Keratinocyte (primary cell): ENCODE data around the gene KRTAP12-3. TPM values are rescaled to one million over a fixed set of nuclear protein-coding genes. Genes with fewer than 3 reads are reported as not detected.

ENCODE experiments used
- DNase-seq: peaks from one replicate; pipeline ENCODE4 v3.0.0-alpha.2; 2011; ENCODE audit warnings: low read depth, missing footprints, low spot score
- FAIRE-seq: peaks from 2 replicates; lab custom pipeline; 2011; peaks lifted over from hg19 to GRCh38; lab: Jason Lieb, UNC
- H2AFZ ChIP-seq: 2 replicates; pipeline ENCODE4 v1.6.0; 2012; ENCODE audit warnings: low read length, control low read depth, inconsistent platforms; ENCODE audit not compliant: control insufficient read depth
- H3K27ac ChIP-seq: 2 replicates; pipeline ENCODE4 v1.5.1; 2011; ENCODE audit warnings: low read length; ENCODE audit not compliant: control insufficient read depth, insufficient read depth
- H3K27me3 ChIP-seq: 3 replicates; pipeline ENCODE4 v1.6.0; 2011; ENCODE audit warnings: low read length; ENCODE audit not compliant: control insufficient read depth, insufficient read depth; ENCODE audit errors: extremely low read depth
- H3K36me3 ChIP-seq, 2 experiments: 2 replicates in 1 of 2; 3 replicates in 1 of 2; pipeline ENCODE4 v1.5.1; 2011; ENCODE audit warnings: low read length in 2 of 2, mild to moderate bottlenecking in 1 of 2; ENCODE audit not compliant: control insufficient read depth in 2 of 2, insufficient read depth in 2 of 2; ENCODE audit errors: extremely low read depth in 1 of 2
- H3K4me1 ChIP-seq: 3 replicates; pipeline ENCODE4 v1.5.1; 2011; ENCODE audit warnings: low read length; ENCODE audit not compliant: control insufficient read depth, insufficient read depth; ENCODE audit errors: extremely low read depth
- H3K4me2 ChIP-seq: 3 replicates; pipeline ENCODE4 v1.6.0; 2011; ENCODE audit warnings: low read depth, low read length; ENCODE audit not compliant: control insufficient read depth, insufficient read depth; ENCODE audit errors: extremely low read depth
- H3K4me3 ChIP-seq, 3 experiments: fragments of 200-600 bp in 1 of 3; sonication (generic) in 1 of 3; 2 replicates in 2 of 3; 3 replicates in 1 of 3; pipeline ENCODE4 v1.5.1; 2011 to 2016; ENCODE audit warnings: low read length in 3 of 3, mild to moderate bottlenecking in 3 of 3, control low read depth in 2 of 3, inconsistent platforms in 1 of 3, low read depth in 1 of 3, mixed read lengths in 1 of 3, mixed run types in 1 of 3, moderate library complexity in 1 of 3; ENCODE audit not compliant: control insufficient read depth in 2 of 3, insufficient read depth in 2 of 3; ENCODE audit errors: extremely low read depth in 1 of 3
- H3K79me2 ChIP-seq: 2 replicates; pipeline ENCODE4 v1.6.0; 2012; ENCODE audit warnings: low read length; ENCODE audit not compliant: control insufficient read depth, insufficient read depth
- H3K9ac ChIP-seq: 3 replicates; pipeline ENCODE4 v1.6.0; 2011; ENCODE audit warnings: low read length; ENCODE audit not compliant: control insufficient read depth, insufficient read depth; ENCODE audit errors: extremely low read depth
- H3K9me1 ChIP-seq: 3 replicates; pipeline ENCODE4 v1.6.0; 2011; ENCODE audit warnings: low read length; ENCODE audit not compliant: control insufficient read depth, insufficient read depth; ENCODE audit errors: extremely low read depth
- H3K9me3 ChIP-seq: 2 replicates; pipeline ENCODE4 v1.5.1; 2012; ENCODE audit warnings: low read depth, low read length; ENCODE audit not compliant: control insufficient read depth
- H4K20me1 ChIP-seq: 3 replicates; pipeline ENCODE4 v1.6.0; 2011; ENCODE audit warnings: low read length; ENCODE audit not compliant: control insufficient read depth, insufficient read depth; ENCODE audit errors: extremely low read depth
- EZH2 ChIP-seq: IDR thresholded peaks from one replicate; pipeline ENCODE4 v1.6.1; 2012; ENCODE audit warnings: inconsistent platforms, mild to moderate bottlenecking, low read length, moderate library complexity
- dilution Hi-C: fragments of 300-500 bp; cut with MboI; formaldehyde crosslinking; loops from one replicate; pipeline ENCODE4 v1.7.0; 2020; ENCODE audit warnings: low sequenced_read_pairs; ENCODE audit not compliant: extremely low pct_ligation_motif_present
- polyA plus RNA-seq, 5 experiments: library from polyadenylated mRNA; depleted of rRNA in 3 of 5; stranded (reverse) in 3 of 5; stranded (forward) in 1 of 5; unstranded in 1 of 5; fragments of >200 nt; gene quantifications; 1 replicate in 1 of 5; 2 replicates in 3 of 5; 3 replicates in 1 of 5; pipeline versions ENCODE4 v1.2.1 to v1.2.3, GENCODE V29; 2011 to 2012; ENCODE audit warnings: missing spikeins in 2 of 5, low read depth in 1 of 5, low replicate concordance in 1 of 5
- TF ChIP-seq, protein P1 (sequence below), 3 experiments: IDR thresholded peaks in 1 of 3; conservative IDR thresholded peaks in 1 of 3; optimal IDR thresholded peaks in 1 of 3; 2 replicates in 2 of 3; 3 replicates in 1 of 3; pipeline versions ENCODE3 to v1.5.1; 2011; ENCODE audit warnings: low read length in 3 of 3, mild to moderate bottlenecking in 3 of 3, moderate library complexity in 2 of 3, control low read depth in 1 of 3, inconsistent platforms in 1 of 3; ENCODE audit not compliant: insufficient read depth in 2 of 3; ENCODE audit errors: extremely low read depth in 1 of 3

Gene KRTAP12-3
- polyA plus RNA-seq, 1 donor (not counting 4 experiments of a cell fraction or from before 2014, with no cell fraction given), result not detected

- Histone ChIP-seq H3K9ac (no peak overlapping the region), H2AFZ (no peak overlapping the region), H3K27me3 (no peaks in the 10 kb centered on the region), H3K9me1 (no peaks in the 10 kb centered on the region), H3K4me3 (no peak overlapping the region), H3K36me3 (no peaks in the 10 kb centered on the region), H3K9me3 (no peaks in the 10 kb centered on the region), H3K4me1 (no peaks in the 10 kb centered on the region), H3K4me2 (no peak overlapping the region), H4K20me1 (no peaks in the 10 kb centered on the region), H3K79me2 (no peaks in the 10 kb centered on the region), H3K27ac (no peak overlapping the region)
- FAIRE-seq (no peak), DNase-seq (no peak)
- TF ChIP-seq, protein P1, sequence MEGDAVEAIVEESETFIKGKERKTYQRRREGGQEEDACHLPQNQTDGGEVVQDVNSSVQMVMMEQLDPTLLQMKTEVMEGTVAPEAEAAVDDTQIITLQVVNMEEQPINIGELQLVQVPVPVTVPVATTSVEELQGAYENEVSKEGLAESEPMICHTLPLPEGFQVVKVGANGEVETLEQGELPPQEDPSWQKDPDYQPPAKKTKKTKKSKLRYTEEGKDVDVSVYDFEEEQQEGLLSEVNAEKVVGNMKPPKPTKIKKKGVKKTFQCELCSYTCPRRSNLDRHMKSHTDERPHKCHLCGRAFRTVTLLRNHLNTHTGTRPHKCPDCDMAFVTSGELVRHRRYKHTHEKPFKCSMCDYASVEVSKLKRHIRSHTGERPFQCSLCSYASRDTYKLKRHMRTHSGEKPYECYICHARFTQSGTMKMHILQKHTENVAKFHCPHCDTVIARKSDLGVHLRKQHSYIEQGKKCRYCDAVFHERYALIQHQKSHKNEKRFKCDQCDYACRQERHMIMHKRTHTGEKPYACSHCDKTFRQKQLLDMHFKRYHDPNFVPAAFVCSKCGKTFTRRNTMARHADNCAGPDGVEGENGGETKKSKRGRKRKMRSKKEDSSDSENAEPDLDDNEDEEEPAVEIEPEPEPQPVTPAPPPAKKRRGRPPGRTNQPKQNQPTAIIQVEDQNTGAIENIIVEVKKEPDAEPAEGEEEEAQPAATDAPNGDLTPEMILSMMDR (optimal IDR thresholded peaks at IDR 0.05 in 1 of 3, IDR thresholded peaks at IDR 0.05 in 1 of 3, conservative IDR thresholded peaks at IDR 0.05 in 1 of 3; ENCODE audit: extremely low read depth in 1 of 3, insufficient read depth in 2 of 3, low read length in 3 of 3), result no peak
- TF ChIP-seq EZH2, result no peak
- dilution Hi-C loops, result no loop called here
These were observed 3.8 kb upstream of the KRTAP12-3 start for GRCh38 chr21:44653656-44654575.

DNA sequence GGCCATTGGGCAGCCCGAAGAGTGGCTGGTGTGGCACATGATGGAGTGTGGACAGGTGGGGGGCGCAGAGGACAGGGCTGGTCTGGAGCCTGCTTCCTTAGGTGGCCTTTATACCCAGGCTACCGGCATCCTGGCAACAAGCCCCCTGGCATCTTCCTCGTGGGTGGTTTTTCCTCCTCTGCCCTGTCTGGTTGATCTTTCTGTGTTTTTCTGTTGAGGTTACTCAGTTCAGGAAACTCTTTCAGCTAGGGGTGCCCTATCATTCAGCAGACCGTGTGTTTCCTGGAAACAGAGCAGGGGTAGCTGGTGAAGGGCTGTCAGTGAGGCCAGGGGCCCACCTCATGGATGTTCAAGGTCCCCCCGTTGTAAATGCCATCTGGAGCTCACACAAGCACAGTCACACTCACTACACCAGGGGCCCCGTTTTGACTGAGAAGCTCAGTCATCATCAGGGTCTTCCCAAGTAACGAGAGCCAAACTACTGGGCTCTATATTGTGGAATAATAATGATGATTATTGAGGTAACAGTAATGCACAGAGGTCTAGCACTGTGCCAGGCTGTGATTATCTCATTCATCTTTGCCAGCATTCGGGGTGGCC, 3.1 kb upstream of the KRTAP12-3 start, which contains the start of gene KRTAP12-4:
Gene KRTAP12-4, minus strand, starts transcription at position 84 of the 600 bp plus-strand sequence. Its CDS starts 45 bp downstream, at position 39.
- Histone ChIP-seq H3K27me3 (no peaks in the 10 kb centered on the region), H3K79me2 (no peaks in the 10 kb centered on the region), H2AFZ (no peak within 1 kb of the TSS), H3K9me1 (no peaks in the 10 kb centered on the region), H3K9me3 (no peaks in the 10 kb centered on the region), H3K4me3 (no peak within 1 kb of the TSS), H3K36me3 (no peaks in the 10 kb centered on the region), H3K4me1 (no peaks in the 10 kb centered on the region), H3K4me2 (no peak within 1 kb of the TSS), H3K27ac (no peak within 1 kb of the TSS), H4K20me1 (no peaks in the 10 kb centered on the region), H3K9ac (no peak within 1 kb of the TSS)
- dilution Hi-C loops, result no loop called here
- FAIRE-seq (no peak), DNase-seq (no peak)
- TF ChIP-seq, protein P1 (optimal IDR thresholded peaks at IDR 0.05 in 1 of 3, IDR thresholded peaks at IDR 0.05 in 1 of 3, conservative IDR thresholded peaks at IDR 0.05 in 1 of 3; ENCODE audit: extremely low read depth in 1 of 3, insufficient read depth in 2 of 3, low read length in 3 of 3), result no peak
- no peak for TF ChIP-seq EZH2
